C1 segment of cervical spinal cord (tissue), 14 donors: ENCODE data around the gene PECR.
"Not testable (repeated sequence)": the region's sequence is repeated elsewhere in the genome, so short reads cannot be mapped to it uniquely, and the experiment has no call there.

Experiments
- DNase-seq, 14 donors: peaks; one replicate each; lab custom pipeline; 2025; lab: John Stamatoyannopoulos, UW

Gene PECR

DNA sequence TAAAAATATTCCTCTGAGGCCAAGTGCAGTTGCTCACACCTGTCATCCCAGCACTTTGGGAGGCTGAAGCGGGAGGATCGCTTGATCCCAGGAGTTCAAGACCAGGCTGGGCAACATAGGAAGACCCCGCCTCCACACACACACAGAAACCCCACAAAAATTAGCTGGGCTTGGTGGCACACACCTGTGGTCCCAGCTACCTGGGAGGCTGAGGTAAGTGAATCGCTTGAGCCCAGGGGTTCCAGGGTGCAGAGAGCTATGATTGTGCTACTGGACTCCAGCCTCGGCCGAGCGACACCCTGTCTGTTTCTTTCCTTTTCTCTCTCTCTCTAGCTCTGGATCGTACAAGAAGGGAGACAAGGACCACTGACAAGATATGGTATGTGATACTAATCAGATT, 25.7 kb upstream of the PECR start:
- DNase-seq = no peak

DNA sequence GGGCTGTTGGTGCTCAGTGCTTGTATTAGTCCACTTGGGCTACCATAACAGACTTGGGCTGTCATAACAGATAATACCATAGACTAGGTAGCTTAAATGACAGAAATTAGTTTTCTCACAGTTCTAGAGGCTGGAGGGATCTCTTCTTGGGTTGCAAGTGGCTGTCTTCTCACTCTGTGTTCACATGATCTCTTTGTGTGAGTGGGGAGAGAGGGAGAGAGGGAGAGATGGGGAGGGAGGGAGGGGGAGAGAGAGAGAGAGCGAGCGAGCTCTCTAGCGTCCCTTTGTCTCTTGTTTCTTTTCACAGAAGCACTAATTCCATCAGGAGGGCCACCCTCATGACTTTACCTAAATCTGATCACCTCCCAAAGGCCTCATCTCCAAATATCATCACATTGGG, 23.1 kb upstream of the PECR start:
- DNase-seq = peak in 2 of 14 donors; percentile 7 to 32

DNA sequence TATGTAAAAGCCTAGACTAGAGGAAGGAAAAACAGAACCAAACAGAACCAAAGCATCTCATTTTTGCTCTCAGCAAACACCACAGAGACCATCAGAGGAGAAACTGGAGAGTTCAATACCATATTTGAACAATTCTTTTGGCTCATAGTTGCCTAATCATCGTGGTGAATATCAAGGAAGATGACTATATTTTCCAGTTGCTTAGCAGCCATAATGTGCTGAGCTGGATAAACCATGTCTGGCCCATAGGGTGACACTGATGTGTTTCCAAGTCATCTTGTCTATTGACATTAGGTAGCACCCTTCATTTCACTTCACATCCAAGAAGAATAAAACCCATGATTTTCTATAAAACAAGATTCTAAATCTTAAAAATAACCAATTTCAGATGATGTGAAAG, 21.6 kb upstream of the PECR start:
- DNase-seq = no peak

DNA sequence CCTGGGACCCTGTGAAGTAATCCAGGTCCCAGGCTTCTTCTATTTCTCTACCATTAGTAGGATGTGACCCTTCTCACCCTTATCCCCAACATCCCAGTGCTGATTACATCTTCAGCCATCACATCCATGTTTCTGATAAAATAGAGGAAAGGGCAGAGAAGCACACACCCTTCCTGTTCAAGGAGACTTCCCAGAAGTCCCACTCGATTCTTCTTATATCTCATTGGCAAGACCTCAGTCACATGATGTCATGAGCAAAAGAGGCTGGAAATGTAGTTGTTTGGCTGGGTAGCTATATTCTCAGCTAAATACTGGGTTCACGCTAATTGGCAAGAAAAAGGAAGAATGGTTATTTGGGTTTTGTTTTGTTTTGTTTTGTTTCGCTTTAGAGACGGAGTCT, 19.5 kb upstream of the PECR start:
- DNase-seq = no peak

DNA sequence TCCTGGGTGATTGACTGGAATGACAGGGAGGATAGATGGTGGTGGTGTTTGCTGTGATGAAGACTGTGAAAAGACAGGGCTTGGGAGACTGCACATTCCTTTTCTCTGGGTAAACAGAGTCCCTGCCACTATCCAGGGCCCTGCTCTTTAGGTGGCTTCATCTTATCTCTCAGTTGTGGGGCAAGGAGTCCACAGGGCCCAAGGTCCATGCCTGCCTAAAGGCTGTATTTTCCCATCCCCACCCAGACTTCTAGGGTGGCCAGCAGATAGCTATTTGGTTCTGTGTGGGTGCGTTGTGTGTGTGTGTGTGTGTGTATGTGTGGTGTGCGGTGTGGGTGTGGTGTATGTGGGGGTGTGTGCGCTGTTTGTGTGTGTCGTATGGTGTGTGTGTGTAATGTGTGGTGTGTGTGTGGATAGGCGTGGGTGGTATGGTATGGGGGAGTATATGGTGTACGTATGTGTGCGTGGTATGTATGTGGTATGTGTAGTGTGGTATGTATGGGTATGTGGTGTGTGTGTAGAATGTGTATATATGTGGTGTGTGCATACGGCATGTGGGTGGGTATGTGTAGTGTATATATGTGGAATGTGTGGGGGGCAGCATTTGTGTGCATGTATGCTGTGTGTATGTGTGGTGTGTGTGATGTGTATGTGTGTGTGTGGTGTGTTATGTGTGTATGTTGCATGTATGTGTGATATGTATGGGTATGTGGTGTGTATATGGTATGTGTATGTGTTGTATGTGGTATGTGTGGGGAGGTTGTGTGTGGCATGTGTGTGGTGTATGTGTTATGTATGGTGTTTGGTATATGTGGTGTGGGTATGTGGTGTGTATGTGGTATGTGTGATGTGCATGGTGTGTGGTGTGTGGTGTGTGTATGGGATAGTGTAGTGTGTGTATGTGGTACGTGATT, 17.1 kb upstream of the PECR start:
- no peak for DNase-seq

DNA sequence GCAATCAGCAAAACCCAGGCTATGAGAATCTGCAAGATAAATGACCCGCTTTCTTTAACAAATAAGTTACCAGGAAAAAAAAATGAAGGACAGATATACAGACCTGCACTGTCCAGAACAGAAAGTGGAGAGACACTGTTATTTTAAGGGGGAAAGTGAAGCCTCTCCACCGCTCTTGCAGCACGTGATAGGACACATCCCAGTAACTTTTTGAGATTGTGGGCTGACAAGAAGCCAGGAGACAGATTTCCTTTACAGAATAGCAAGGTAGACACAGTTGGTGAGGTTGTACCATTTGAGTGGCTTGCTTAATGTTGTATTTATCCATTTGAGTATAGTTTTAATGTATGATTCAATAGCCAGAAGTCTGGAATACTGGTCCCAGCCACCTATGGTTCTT, 13.1 kb upstream of the PECR start:
- no peak for DNase-seq

DNA sequence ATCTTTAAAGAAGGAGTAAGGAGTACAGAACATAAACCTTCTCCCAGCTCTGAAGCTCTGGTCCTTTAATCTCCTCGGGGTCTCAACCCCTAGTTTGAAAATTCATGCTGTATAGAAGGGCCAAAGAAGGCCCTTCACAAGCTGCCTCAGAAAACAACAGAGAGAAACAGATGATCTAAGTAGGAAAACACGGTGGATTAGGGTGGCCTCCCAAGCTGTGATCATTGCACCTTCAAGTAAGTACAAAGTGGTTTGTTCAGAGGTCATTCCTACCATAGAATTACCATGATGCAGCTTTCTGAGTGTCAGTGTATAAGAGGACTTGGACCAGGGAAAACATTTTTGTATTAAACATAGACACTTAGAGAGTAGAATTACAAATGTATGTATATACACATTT, 11.0 kb upstream of the PECR start:
- no peak for DNase-seq

DNA sequence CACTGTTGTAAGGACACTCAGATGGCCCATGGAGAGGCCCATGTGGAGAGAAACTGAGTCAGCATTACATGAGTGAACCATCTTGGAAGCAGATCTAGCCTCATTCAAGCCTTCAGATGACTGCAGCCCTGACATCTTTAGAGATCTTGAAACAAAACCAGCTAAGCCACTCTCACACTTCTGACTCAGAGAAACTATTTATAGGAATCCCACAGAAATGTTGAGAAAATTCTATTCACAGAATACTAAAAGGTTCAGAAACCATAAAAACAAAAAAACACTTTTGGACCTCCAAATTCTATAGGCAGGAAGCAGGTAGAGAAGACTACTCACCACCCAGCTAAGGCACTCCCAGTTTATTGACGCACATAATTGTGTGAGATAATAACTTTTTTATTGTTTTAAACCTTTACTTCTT, 8.8 kb upstream of the PECR start:
- no peak for DNase-seq

DNA sequence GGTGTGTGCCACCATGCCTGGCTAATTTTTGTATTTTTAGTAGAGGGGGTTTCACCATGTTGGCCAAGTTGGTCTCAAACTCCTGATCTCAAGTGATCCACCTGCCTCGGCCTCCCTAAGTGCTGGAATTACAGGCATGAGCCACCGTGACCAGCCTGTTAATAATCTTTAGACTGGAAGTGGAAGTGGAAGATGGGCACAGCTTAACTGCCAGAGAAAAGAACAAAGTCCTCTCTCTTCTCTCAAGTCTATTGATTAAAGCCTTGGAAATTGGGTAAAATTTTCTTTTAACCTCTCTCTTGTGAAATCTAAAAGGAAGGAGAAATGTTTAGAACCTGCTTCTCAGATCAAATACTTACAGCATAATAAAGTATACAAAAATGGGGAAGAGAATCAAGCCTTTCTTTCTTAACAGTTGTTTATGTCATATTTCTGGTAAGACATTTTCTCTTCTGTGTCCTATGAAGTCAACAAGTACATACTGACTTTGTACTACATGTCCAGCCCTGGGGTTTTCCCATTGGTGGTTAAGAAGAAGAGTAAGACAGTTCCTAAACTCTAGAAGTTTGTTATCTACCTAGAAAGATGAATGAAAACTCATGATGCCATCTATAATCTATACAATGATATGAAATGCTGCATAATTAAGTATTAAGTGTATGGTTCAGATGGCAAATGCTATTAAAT, 4.7 kb upstream of the PECR start:
- no peak for DNase-seq

DNA sequence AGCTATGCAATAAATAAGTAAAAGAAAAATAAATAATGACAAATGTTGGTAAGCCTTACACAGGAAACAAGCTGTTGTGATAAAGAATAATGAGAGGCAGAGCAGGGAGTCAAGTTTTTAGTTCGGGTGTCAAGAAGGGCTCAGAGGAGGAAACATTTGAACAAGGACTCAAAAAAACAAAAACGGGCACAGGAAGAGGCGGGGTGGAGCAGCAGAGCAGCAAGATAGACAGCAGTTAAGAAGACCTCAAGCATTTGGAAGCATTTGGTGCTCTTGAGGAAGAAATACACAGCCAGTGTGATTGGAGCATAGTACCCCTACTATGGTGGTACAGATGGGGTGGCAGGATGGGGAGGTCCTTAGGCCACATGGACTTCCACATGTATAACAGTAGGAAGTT, 2.9 kb upstream of the PECR start:
- no peak for DNase-seq

DNA sequence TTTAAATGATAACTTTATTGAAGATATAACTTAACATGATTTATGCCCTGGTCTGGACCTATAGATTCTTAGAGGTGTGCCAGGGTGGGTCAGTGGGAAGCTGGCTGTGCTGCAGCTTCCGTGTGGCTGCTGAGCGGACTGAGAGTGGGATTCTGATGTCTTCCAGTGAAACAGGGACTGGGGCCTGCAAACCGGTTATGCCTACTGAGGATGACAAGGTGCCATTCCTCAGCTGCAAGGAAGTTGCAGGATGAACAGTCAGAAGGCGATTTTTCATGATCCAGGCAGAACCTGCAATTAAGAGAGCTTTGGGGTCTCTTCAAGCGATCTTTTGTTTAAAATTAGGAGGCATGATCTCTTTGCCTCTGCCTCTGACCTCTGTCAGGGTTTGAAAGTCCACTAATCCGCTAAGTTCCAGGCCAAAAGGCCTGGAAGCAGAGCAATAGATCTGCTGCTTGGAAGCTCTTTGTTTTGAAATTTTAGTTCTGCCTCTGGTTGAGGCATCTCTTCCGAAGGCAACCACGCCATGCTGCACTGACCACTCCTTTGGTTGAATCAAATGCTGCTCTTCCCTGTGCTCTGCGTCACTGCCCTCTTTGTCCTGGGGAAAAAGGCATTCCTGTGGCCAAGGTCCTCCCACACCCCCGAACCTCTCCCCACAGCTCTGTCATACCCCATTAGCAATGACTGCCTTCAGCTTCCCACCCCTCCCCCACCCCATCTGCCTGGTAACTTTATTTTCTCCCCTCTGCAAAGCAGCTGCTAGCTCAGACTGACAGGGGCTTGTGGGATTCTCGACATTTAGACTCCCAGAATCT, 2.1 kb upstream of the PECR start:
- DNase-seq = peak in 5 of 14 donors; percentile 11 to 46 (median 14)

DNA sequence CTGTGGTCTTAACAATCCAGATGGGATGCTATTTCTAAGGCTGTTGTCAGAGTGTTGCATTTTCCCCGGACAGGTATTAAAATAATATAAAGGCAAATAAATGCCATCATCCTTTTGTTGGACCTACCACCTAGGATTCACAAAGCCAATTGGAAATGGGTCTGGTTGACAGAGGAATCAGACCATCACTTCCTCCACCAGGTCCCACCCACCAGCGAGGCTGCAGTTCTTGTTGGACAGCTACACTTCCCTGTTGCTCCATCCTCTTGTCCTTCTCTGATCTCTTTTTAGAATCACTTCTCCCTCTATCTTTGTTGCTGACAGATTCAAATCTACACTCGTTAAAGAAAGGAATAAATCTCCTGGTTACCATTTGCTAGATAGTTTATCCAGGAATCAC, 1.2 kb upstream of the PECR start:
- peak in 6 of 14 donors; percentile 4 to 55 (median 20) for DNase-seq

DNA sequence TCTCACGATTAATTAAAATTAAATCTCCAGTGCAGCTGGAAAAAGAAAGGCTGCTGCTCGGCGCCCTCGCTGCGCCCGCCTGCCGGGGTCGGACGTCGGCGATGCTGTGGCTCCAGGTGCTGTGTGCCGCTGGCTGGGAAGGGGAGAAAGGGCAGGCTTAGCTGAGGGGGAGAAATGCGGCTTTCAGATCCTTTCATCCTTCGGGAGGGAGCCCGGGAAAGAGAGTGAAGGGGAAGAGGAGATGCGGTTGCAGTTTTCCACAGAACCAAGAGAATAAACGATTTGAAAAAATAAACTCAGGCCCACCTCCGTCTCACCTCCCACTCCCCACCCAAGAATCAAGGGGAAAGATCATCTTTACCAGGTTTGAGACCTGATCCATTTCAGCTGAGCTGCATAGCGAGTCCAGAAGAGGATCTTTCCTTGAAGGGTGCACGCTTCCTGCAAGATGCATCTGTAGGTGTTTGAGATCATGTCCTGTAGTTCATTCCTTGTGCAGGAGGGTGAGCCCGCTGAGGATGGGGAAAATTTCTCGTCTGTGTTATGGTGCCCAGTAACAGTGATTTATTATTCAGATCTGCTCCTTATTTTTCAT, 605 bp upstream of the PECR start:
- DNase-seq = peak in 5 of 14 donors; percentile 37 to 55 (median 50)

DNA sequence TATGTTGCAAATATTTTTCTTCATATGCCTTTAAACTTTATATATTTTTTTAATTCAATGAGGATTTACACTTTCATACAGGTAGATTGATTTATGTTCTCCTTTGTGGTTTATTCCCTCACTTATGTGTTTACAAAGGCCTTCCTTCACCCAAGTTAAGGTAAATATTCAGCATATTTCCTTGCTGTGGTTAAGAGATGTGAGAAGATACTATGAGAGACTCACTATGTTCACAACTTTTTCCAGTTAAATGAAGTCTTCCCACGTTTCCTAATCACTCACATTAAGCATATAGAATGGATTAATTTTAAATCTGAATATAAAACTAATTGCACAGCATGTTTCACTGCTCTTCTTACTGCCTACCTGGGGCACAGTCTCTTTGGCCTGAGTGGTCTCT, 597 bp downstream of the PECR start:
- no peak for DNase-seq

DNA sequence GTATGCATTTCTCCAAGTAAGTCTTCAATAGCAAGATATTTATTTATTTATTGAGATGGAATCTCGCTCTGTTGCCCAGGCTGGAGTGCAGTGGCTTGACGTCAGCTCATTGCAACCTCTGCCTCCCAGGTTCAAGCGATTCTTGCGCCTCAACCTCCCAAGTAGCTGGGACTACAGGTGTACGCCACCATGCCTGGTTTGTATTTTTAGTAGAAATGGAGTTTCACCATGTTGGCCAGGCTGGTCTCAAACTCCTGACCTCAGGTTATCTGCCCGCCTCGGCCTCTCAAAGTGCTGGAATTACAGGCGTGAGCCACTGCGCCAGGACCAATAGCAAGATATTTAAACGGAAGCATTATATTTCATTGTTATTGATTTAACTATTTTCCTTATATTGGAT, 1.6 kb downstream of the PECR start:
- DNase-seq = not testable (repeated sequence)

DNA sequence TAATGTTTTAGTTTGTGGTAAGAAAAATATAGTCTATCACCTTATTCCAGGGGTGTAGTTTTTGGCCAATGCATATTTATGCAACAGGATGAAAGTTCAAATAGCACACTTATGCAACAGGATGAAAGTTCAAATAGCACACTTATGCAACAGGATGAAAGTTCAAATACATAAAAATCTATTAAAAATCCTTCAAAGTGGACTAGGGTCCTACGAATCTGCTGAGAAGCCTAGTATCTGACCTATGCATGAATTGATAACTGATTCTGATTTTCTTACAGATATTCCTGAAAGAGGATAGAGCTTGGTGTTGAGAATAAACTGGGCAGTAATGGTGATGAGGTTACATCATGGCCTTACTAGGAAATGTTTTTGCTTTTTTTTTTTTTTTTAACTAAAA, 2.8 kb downstream of the PECR start:
- DNase-seq = no peak

DNA sequence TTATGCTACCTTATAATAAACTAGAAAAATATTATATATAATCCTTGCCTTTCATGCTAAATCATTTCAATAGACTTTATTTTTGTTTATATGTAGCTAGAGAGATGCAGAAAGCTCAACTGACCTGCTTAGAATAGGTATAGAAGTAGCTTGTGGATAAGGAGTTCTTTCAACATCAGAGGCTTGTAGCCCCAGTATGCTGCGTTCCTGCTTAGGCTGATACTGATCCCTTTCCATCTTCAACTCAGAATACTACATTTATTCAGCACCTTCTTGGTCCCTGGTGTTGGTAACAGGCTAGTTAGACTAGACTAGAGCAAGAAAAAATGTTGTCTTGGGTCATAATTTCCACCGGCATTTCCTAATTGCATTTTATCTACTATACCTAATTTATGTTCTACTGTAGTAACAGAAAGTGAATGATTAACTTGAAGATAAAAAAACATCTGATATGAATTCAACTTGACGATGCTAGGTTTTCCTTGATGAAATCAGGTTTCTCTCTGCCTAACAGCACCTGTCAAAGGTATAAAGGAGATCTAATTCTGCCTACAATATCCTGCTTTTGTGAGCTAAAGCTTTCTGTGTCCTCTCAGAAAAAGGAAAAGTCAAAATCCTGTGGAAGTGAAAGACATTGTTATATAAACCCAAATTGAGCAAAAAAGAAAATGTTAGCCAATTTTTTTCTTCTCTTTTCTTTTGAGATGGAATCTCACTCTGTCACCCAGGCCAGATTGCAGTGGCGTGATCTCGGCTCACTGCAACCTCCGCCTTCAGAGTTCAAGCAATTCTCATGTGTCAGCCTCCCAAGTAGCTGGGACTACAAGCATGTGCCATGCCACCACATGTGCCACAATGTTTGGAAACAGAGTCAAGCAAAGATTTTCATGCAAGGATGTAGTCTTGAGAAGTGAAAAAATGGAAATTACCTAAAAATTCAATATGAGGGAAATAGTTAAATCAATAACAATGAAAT, 5.8 kb downstream of the PECR start:
- DNase-seq = no peak

DNA sequence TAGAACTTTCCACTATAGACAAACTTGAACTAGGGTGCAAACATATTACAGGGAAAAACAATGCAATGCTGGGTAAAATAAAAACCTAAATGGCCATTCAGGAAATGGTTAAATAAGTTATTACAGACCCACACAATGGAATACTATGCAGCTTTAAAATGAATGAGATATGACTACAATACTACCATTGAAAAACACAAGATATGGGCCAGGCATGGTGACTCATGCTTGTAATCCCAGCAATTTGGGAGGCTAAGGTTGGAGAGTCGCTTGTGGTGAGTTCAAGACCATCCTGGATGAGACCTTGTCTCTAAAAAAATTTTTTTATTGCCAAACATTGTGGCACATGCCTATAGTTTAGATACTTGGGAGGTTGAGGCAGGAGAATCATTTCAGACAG, 6.8 kb downstream of the PECR start:
- no peak for DNase-seq

DNA sequence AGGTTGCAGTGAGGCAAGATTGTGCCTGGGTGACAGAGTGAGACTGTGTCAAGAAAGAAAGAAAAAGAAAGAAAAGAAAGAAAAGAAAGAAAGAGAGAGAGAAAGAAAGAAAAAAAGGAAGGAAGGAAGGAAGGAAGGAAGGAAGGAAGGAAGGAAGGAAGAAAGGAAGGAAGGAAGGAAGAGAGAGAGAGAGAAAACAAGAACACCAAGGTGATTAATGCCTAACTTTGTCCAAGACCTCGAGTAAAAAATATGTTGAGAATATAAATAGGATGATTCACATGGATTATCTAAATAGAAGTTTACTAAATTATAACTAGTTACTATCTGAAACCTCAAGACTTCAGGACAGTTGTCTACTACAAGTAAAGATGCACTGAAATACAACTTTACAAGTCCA, 7.2 kb downstream of the PECR start:
- DNase-seq = no peak

DNA sequence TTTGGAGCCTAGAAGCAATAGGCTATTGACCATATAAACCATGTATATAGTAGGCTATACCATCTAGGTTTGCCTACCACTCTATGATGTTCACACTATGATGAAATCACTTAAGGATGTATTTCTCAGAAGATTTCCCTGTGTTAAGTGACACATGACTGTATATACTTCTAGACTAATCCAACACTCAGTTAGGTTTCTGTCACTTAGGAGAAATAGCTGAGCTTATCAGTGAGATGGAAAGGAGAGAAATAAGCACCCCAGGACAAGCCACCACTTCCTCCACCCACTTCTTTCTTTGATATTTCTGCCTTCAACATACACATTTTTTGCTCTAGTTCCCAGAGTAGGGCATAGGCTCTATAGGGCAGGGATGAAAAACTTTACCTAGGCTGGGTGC, 7.8 kb downstream of the PECR start:
- DNase-seq = no peak

DNA sequence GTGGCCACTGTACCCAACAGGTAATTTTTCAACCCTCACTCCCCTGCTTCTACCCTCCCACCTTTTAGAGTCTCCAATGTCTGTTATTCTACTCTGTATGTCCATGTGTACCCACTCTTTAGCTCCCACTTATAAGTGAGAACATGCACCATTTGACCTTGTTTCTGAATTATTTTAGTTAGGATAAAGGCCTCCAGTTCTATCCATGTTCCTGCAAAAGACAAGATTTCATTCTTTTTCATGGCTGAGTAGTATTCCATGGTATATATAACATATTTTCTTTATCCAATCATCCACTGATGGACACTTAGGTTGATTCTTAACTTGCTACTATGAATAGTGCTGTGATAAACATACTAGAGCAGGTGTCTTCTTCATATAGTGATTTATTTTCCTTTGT, 9.1 kb downstream of the PECR start:
- no peak for DNase-seq
